GM19035 (cell line): ENCODE measurements around the gene AHDC1.
A peak's percentile ranks its signal among the peaks of the same experiment; 100 is the strongest.
"Not testable (repeated sequence)": the region's sequence is repeated elsewhere in the genome, so short reads cannot be mapped to it uniquely, and the experiment has no call there.

Experiments
- ATAC-seq: cut with Tn5 transposase; IDR thresholded peaks from one replicate; pipeline ENCODE4 v1.9.1; 2021; ENCODE audit not compliant: unreplicated experiment

Gene AHDC1

GRCh38 chr1:27603681-27604578 lies at the start of gene AHDC1:
Gene AHDC1, minus strand, starts transcription at chr1:27604144. Its CDS starts 52,029 bp downstream, at chr1:27552115.
- ATAC-seq, result peak; percentile 67

GRCh38 chr1:27652111-27652864 lies 48.3 kb upstream of the AHDC1 start:
- no peak for ATAC-seq

- no peak for ATAC-seq
Observed at GRCh38 chr1:27650539-27651175, 46.7 kb upstream of the AHDC1 start.

GRCh38 chr1:27650171-27650538 lies 46.2 kb upstream of the AHDC1 start:
- ATAC-seq, result no peak

- ATAC-seq, result no peak
Observed at GRCh38 chr1:27649306-27649635, 45.3 kb upstream of the AHDC1 start.

GRCh38 chr1:27648602-27649305 lies 44.8 kb upstream of the AHDC1 start:
- no peak for ATAC-seq

GRCh38 chr1:27647328-27647727 lies 43.4 kb upstream of the AHDC1 start:
- no peak for ATAC-seq

GRCh38 chr1:27646676-27647075 lies 42.7 kb upstream of the AHDC1 start:
- no peak for ATAC-seq

GRCh38 chr1:27645071-27645415 lies 41.1 kb upstream of the AHDC1 start:
- no peak for ATAC-seq

GRCh38 chr1:27644369-27645070 lies 40.6 kb upstream of the AHDC1 start:
- no peak for ATAC-seq

- no peak for ATAC-seq
Observed at GRCh38 chr1:27643600-27644368, 39.8 kb upstream of the AHDC1 start.

GRCh38 chr1:27640514-27640913 lies 36.6 kb upstream of the AHDC1 start:
- ATAC-seq, result not testable (repeated sequence)

GRCh38 chr1:27638805-27639204 lies 34.9 kb upstream of the AHDC1 start:
- no peak for ATAC-seq

- ATAC-seq, result no peak
Observed at GRCh38 chr1:27638047-27638734, 34.2 kb upstream of the AHDC1 start.

GRCh38 chr1:27635396-27636142 lies 31.6 kb upstream of the AHDC1 start:
- no peak for ATAC-seq

- ATAC-seq, result no peak
Observed at GRCh38 chr1:27634985-27635367, 31.0 kb upstream of the AHDC1 start, which contains the start of gene FGR. Gene FGR, minus strand, starts transcription at chr1:27635185. Its CDS starts 11,269 bp downstream, at chr1:27623916.

- no peak for ATAC-seq
Observed at GRCh38 chr1:27634177-27634984, 30.4 kb upstream of the AHDC1 start.
